OCI-LY1 (cell line): ENCODE results near the gene CFAP46.

Source experiments
- H2AFZ ChIP-seq: fragments of 200-600 bp; sonication (generic), shearing (Covaris generic); 2 replicates; pipeline ENCODE4 v1.6.0; 2014; ENCODE audit warnings: antibody characterized with exemption, mild to moderate bottlenecking, low read length
- H3F3A ChIP-seq: fragments of 200-600 bp; sonication (generic), shearing (Covaris generic); 2 replicates; pipeline ENCODE4 v1.6.0; 2014; ENCODE audit warnings: mild to moderate bottlenecking, antibody characterized with exemption, low read length, moderate library complexity; ENCODE audit not compliant: insufficient read depth
- H3K27ac ChIP-seq: fragments of 200-600 bp; sonication (generic); 2 replicates; pipeline ENCODE4 v1.5.1; 2014; ENCODE audit warnings: low read length, mixed run types, mild to moderate bottlenecking, low read depth; ENCODE audit not compliant: poor library complexity, severe bottlenecking
- H3K27me3 ChIP-seq: fragments of 200-600 bp; sonication (generic); 2 replicates; pipeline ENCODE4 v1.6.0; 2014; ENCODE audit warnings: antibody characterized with exemption, mild to moderate bottlenecking, low read length, moderate library complexity; ENCODE audit not compliant: insufficient read depth
- H3K36me3 ChIP-seq: fragments of 200-600 bp; sonication (generic); 2 replicates; pipeline ENCODE4 v1.6.1; 2014; ENCODE audit warnings: mild to moderate bottlenecking, antibody characterized with exemption, low read length, moderate library complexity, mixed read lengths; ENCODE audit not compliant: insufficient read depth
- H3K4me1 ChIP-seq: fragments of 200-600 bp; sonication (generic); 2 replicates; pipeline ENCODE4 v1.5.1; 2014; ENCODE audit warnings: mild to moderate bottlenecking, low read length, moderate library complexity; ENCODE audit not compliant: insufficient read depth, severe bottlenecking
- H3K4me2 ChIP-seq: fragments of 200-600 bp; sonication (generic), shearing (Covaris generic); 2 replicates; pipeline ENCODE4 v1.6.1; 2014; ENCODE audit warnings: low read length
- H3K4me3 ChIP-seq: fragments of 200-600 bp; sonication (generic); 2 replicates; pipeline ENCODE4 v1.5.1; 2014; ENCODE audit warnings: low read length, low read depth, mild to moderate bottlenecking, mixed read lengths; ENCODE audit not compliant: poor library complexity, severe bottlenecking
- H3K79me2 ChIP-seq: fragments of 200-600 bp; shearing (Covaris generic); 2 replicates; pipeline ENCODE4 v1.6.1; 2016; ENCODE audit warnings: mixed run types, low read length, mixed read lengths; ENCODE audit not compliant: insufficient read depth
- H3K9ac ChIP-seq: fragments of 200-600 bp; sonication (generic), shearing (Covaris generic); 2 replicates; pipeline ENCODE4 v1.6.1; 2014; ENCODE audit warnings: mild to moderate bottlenecking, low read length, mixed read lengths
- H3K9me2 ChIP-seq: fragments of 200-600 bp; sonication (generic), shearing (Covaris generic); 2 replicates; pipeline ENCODE4 v1.6.1; 2014; ENCODE audit warnings: low read depth, mild to moderate bottlenecking, low read length, mixed read lengths
- H3K9me3 ChIP-seq: fragments of 200-600 bp; shearing (Covaris generic); 2 replicates; pipeline ENCODE4 v1.6.1; 2014; ENCODE audit warnings: low read length, mixed read lengths
- H4K20me1 ChIP-seq: fragments of 200-600 bp; sonication (generic), shearing (Covaris generic); 2 replicates; pipeline ENCODE4 v1.6.0; 2016; ENCODE audit warnings: mild to moderate bottlenecking, low read length; ENCODE audit not compliant: insufficient read depth
- CTCF ChIP-seq: fragments of 200-600 bp; sonication (generic), shearing (Covaris generic); IDR thresholded peaks from 2 replicates; pipeline ENCODE4 v1.5.1; 2017; ENCODE audit warnings: mild to moderate bottlenecking, antibody characterized with exemption, low read length, moderate library complexity, mixed read lengths
- EZH2 ChIP-seq: fragments of 200-600 bp; sonication (generic), shearing (Covaris generic); IDR thresholded peaks from 2 replicates; pipeline ENCODE4 v1.8.0; 2017; ENCODE audit warnings: borderline replicate concordance, mixed run types, mild to moderate bottlenecking, antibody characterized with exemption, low read length, moderate library complexity, mixed read lengths

Gene CFAP46

GRCh38 chr10:132919374-132920100, 22.8 kb downstream of the CFAP46 start:
- Histone ChIP-seq H3K9me3 (no peaks in the 10 kb centered on the region), H3K27ac (no peak overlapping the region), H3K9me2 (no peaks in the 10 kb centered on the region), H3K4me3 (no peak overlapping the region), H3F3A (no peaks in the 10 kb centered on the region), H3K36me3 (no peaks in the 10 kb centered on the region), H3K27me3 (no peaks in the 10 kb centered on the region), H3K9ac (no peak overlapping the region), H3K4me1 (no peaks in the 10 kb centered on the region), H2AFZ (no peak overlapping the region), H3K79me2 (no peaks in the 10 kb centered on the region), H4K20me1 (no peaks in the 10 kb centered on the region), H3K4me2 (no peak overlapping the region)
- TF ChIP-seq CTCF (no peak), EZH2 (no peak)

- TF ChIP-seq EZH2 (no peak), CTCF (no peak)
- Histone ChIP-seq H3K9me3 (no peaks in the 10 kb centered on the region), H3K27ac (no peak overlapping the region), H3F3A (no peaks in the 10 kb centered on the region), H3K4me3 (no peak overlapping the region), H3K27me3 (no peaks in the 10 kb centered on the region), H4K20me1 (no peaks in the 10 kb centered on the region), H3K4me2 (no peak overlapping the region), H3K79me2 (no peaks in the 10 kb centered on the region), H3K4me1 (no peaks in the 10 kb centered on the region), H2AFZ (no peak overlapping the region), H3K9me2 (no peaks in the 10 kb centered on the region), H3K9ac (no peak overlapping the region), H3K36me3 (no peaks in the 10 kb centered on the region)
Measured at GRCh38 chr10:132918617-132919373, 23.6 kb downstream of the CFAP46 start.

GRCh38 chr10:132918264-132918616, 24.1 kb downstream of the CFAP46 start:
- H3F3A ChIP-seq: no peaks in the 10 kb centered on the region
- no peaks in the 10 kb centered on the region for H3K36me3 ChIP-seq
- H3K9ac ChIP-seq: no peak overlapping the region
- no peak overlapping the region for H3K4me3 ChIP-seq
- no peaks in the 10 kb centered on the region for H3K9me2 ChIP-seq
- H3K4me1 ChIP-seq: no peaks in the 10 kb centered on the region
- H3K27me3 ChIP-seq: no peaks in the 10 kb centered on the region
- TF ChIP-seq EZH2 (no peak), CTCF (no peak)
- no peaks in the 10 kb centered on the region for H4K20me1 ChIP-seq
- H2AFZ ChIP-seq: no peak overlapping the region
- no peak overlapping the region for H3K4me2 ChIP-seq
- no peaks in the 10 kb centered on the region for H3K79me2 ChIP-seq
- no peaks in the 10 kb centered on the region for H3K9me3 ChIP-seq
- H3K27ac ChIP-seq: no peak overlapping the region
